Endothelial cell of umbilical vein (primary cell): ENCODE measurements around the gene CMTM7. TPM values are rescaled to one million over a fixed set of nuclear protein-coding genes. Genes with fewer than 3 reads are reported as not detected.

Experiments
- BruUV-seq: library from RNA; stranded (reverse); fragments of 400-500 nt; replicated peaks from 2 replicates; lab custom pipeline; 2021; lab: Mats Ljungman, UMichigan
- CTCF ChIA-PET: fragments of 300-600, 350-600 bp; sonication (Branson Sonifier 250); formaldehyde crosslinking; loops from one replicate; lab custom pipeline; 2021; ENCODE audit warnings: antibody characterized with exemption, inconsistent platforms; lab: Charles Lee
- POLR2A ChIA-PET: fragments of 300-600, 350-600 bp; sonication (Branson Sonifier 250); formaldehyde crosslinking; loops from one replicate; lab custom pipeline; 2021; ENCODE audit warnings: antibody characterized with exemption, inconsistent platforms; lab: Charles Lee
- DNase-seq: peaks from one replicate; pipeline ENCODE4 v3.0.0-alpha.2; 2011; ENCODE audit warnings: low read depth, low spot score
- FAIRE-seq: peaks from 2 replicates; lab custom pipeline; 2011; peaks lifted over from hg19 to GRCh38; lab: Jason Lieb, UNC
- H2AFZ ChIP-seq: 2 replicates; pipeline ENCODE4 v1.6.0; 2012; ENCODE audit warnings: low read depth, low read length, control low read depth, inconsistent platforms
- H3K27ac ChIP-seq: 2 replicates; pipeline ENCODE4 v1.5.1; 2011; ENCODE audit warnings: low read depth, mild to moderate bottlenecking, control low read depth, low read length, moderate library complexity; ENCODE audit not compliant: insufficient read depth
- H3K27me3 ChIP-seq, 2 experiments: 2 replicates each; pipeline versions ENCODE4 v1.6.0 to v1.6.1; 2011; ENCODE audit warnings: low read length in 2 of 2, mixed read lengths in 1 of 2; ENCODE audit not compliant: control insufficient read depth in 2 of 2, insufficient read depth in 2 of 2
- H3K36me3 ChIP-seq, 2 experiments: 2 replicates in 1 of 2; 3 replicates in 1 of 2; pipeline ENCODE4 v1.5.1; 2011; ENCODE audit warnings: low read length in 2 of 2, mild to moderate bottlenecking in 1 of 2, moderate library complexity in 1 of 2; ENCODE audit not compliant: control insufficient read depth in 2 of 2, insufficient read depth in 2 of 2; ENCODE audit errors: extremely low read depth in 1 of 2
- H3K4me1 ChIP-seq: 3 replicates; pipeline ENCODE4 v1.5.1; 2011; ENCODE audit warnings: mild to moderate bottlenecking, low read length; ENCODE audit not compliant: control insufficient read depth, insufficient read depth; ENCODE audit errors: extremely low read depth
- H3K4me2 ChIP-seq: 2 replicates; pipeline ENCODE4 v1.6.1; 2011; ENCODE audit warnings: low read length, control low read depth, mixed read lengths; ENCODE audit not compliant: insufficient read depth
- H3K4me3 ChIP-seq, 3 experiments: fragments of 200-600 bp in 1 of 3; sonication (generic), shearing (Covaris generic) in 1 of 3; replicated peaks in 1 of 3; 2 replicates each; pipeline ENCODE4 v1.5.1; 2011 to 2016; ENCODE audit warnings: control low read depth in 3 of 3, low read length in 3 of 3, mild to moderate bottlenecking in 2 of 3, inconsistent platforms in 1 of 3, low read depth in 1 of 3, moderate library complexity in 1 of 3; ENCODE audit not compliant: insufficient read depth in 1 of 3
- H3K79me2 ChIP-seq: 2 replicates; pipeline ENCODE4 v1.6.0; 2012; ENCODE audit warnings: low read length, inconsistent platforms; ENCODE audit not compliant: control insufficient read depth, insufficient read depth
- H3K9ac ChIP-seq: replicated peaks from 2 replicates; pipeline ENCODE3; 2011; ENCODE audit warnings: low read length, control low read depth; ENCODE audit not compliant: insufficient read depth; ENCODE audit errors: extremely low read depth
- H3K9me1 ChIP-seq: replicated peaks from 3 replicates; pipeline ENCODE4 v1.6.0; 2011; ENCODE audit warnings: mild to moderate bottlenecking, low read length; ENCODE audit not compliant: control insufficient read depth, insufficient read depth; ENCODE audit errors: extremely low read depth
- H3K9me3 ChIP-seq: replicated peaks from 2 replicates; pipeline ENCODE4 v1.5.1; 2012; ENCODE audit warnings: low read length, inconsistent platforms; ENCODE audit not compliant: control insufficient read depth, insufficient read depth
- H4K20me1 ChIP-seq: replicated peaks from 2 replicates; pipeline ENCODE3; 2011; ENCODE audit warnings: mild to moderate bottlenecking, low read length; ENCODE audit not compliant: control insufficient read depth, insufficient read depth; ENCODE audit errors: extremely low read depth
- CTCF ChIP-seq, 2 donors: IDR thresholded peaks; 1 replicate in 1 of 2; 2 replicates in 1 of 2; pipeline ENCODE4 v1.5.1; 2011; ENCODE audit warnings: low read length in 2 of 2, mild to moderate bottlenecking in 2 of 2, moderate library complexity in 2 of 2, control low read depth in 1 of 2, inconsistent platforms in 1 of 2, low read depth in 1 of 2; ENCODE audit not compliant: insufficient read depth in 1 of 2; ENCODE audit errors: extremely low read depth in 1 of 2
- EZH2 ChIP-seq: IDR thresholded peaks from 2 replicates; pipeline ENCODE4 v1.6.1; 2012; ENCODE audit warnings: borderline replicate concordance, low read depth, mild to moderate bottlenecking, moderate library complexity, low read length, inconsistent platforms; ENCODE audit not compliant: severe bottlenecking
- FOS ChIP-seq: IDR thresholded peaks from 2 replicates; pipeline ENCODE4 v1.6.1; 2011; ENCODE audit warnings: mild to moderate bottlenecking, low read length, moderate library complexity, borderline replicate concordance; ENCODE audit not compliant: insufficient read depth
- JUN ChIP-seq: IDR thresholded peaks from 2 replicates; pipeline ENCODE4 v1.6.1; 2011; ENCODE audit warnings: borderline replicate concordance, low read depth; ENCODE audit not compliant: insufficient read length, insufficient read depth
- MAX ChIP-seq: IDR thresholded peaks from 2 replicates; pipeline ENCODE4 v1.6.1; 2011; ENCODE audit not compliant: insufficient read depth, insufficient read length
- dilution Hi-C: fragments of 300-500 bp; cut with MboI; formaldehyde crosslinking; loops from one replicate; pipeline ENCODE4 v1.15.0; 2019; ENCODE audit warnings: low sequenced_read_pairs; ENCODE audit not compliant: extremely low pct_ligation_motif_present
- intact Hi-C: fragments of 100-400 bp; cut with micrococcal nuclease; formaldehyde crosslinking; loops from one replicate; pipeline ENCODE4 v1.10.0; 2022
- polyA plus RNA-seq, 4 experiments: library from polyadenylated mRNA; depleted of rRNA in 3 of 4; stranded (reverse) in 3 of 4; unstranded in 1 of 4; fragments of >200 nt; gene quantifications; 2 replicates each; pipeline versions ENCODE4 v1.2.1 to v1.2.3, GENCODE V29; 2011 to 2012; ENCODE audit warnings: missing spikeins in 1 of 4
- total RNA-seq: library from RNA; stranded (reverse); gene quantifications from 2 replicates; pipeline ENCODE4 v1.2.3, GENCODE V29; 2021

CMTM7 gene
- total and polyA plus RNA-seq, 2 donors (not counting 3 experiments of a cell fraction or from before 2014, with no cell fraction given), result 44.7 to 88.5 TPM

- Histone ChIP-seq H3K79me2 (peaks cover 26% of the 10 kb centered on the region), H3K36me3 (peaks cover 0 to 19% of the 10 kb centered on the region in 2 experiments), H3K9me1 (no peaks in the 10 kb centered on the region), H4K20me1 (no peaks in the 10 kb centered on the region), H3K27ac (no peak overlapping the region), H3K4me3 (no peak overlapping the region), H2AFZ (no peak overlapping the region), H3K4me1 (peaks cover 13% of the 10 kb centered on the region), H3K9ac (no peak overlapping the region), H3K4me2 (no peak overlapping the region), H3K9me3 (no peaks in the 10 kb centered on the region), H3K27me3 (no peaks in the 10 kb centered on the region)
- ChIA-PET POLR2A (no interaction called here), CTCF (interaction anchor here (0.8 to 1.5 kb wide), 3 partner anchors 10 to 73 kb away, joined by 3 to 5 read pairs (median 5); no protein-coding TSS in a partner anchor)
- no peak for DNase-seq
- dilution Hi-C loops, result no loop called here
- TF ChIP-seq FOS, result no peak
- no peak for TF ChIP-seq MAX
- no peak for TF ChIP-seq JUN
- TF ChIP-seq CTCF (IDR thresholded peaks at IDR 0.05; ENCODE audit: extremely low read depth in 1 of 2, insufficient read depth in 1 of 2, low read depth in 1 of 2, low read length in 2 of 2), result no peak
- TF ChIP-seq EZH2, result no peak
- intact Hi-C loops, result no loop called here
- FAIRE-seq, result peak; percentile 8
- BruUV-seq, result no TSS peak
These were observed 56.3 kb downstream of the CMTM7 start for GRCh38 chr3:32447865-32448400.
